ENCODE data around the gene BBS10. TPM values are rescaled to one million over a fixed set of nuclear protein-coding genes. Genes with fewer than 3 reads are reported as not detected.
"Not testable (repeated sequence)": the region's sequence is repeated elsewhere in the genome, so short reads cannot be mapped to it uniquely, and the experiment has no call there.

The BBS10 gene
- total RNA-seq (10 to 100 TPM; 11.5 to 12.6 TPM), polyA plus RNA-seq (1 to 10 TPM in 1 of 2 donors, under 1 TPM in 1; 0.92 to 2.5 TPM)

GRCh38 chr12:76348079-76348901 is at the start of gene BBS10:
Gene BBS10, minus strand, starts transcription at chr12:76348415. Its CDS starts 57 bp downstream, at chr12:76348358.
- peak within 1 kb of the TSS; percentile 95 to 99 (median 96) for H3K4me3 Mint-ChIP-seq
- peaks cover 0 to 5% of the 10 kb centered on the region in 2 donors for H3K36me3 Mint-ChIP-seq
- no peaks in the 10 kb centered on the region for H3K9me3 ChIP-seq (ENCODE audit: control insufficient read depth in 1 of 2, low read length in 2 of 2)
- H3K9me3 Mint-ChIP-seq, result no peaks in the 10 kb centered on the region
- DNase-seq, result peak; percentile 83 to 89 (median 85)
- H3K4me3 ChIP-seq (ENCODE audit: low read length in 2 of 2), result peak within 1 kb of the TSS; percentile 64 to 82
- H3K27ac ChIP-seq (ENCODE audit: low read depth, low read length), result peak within 1 kb of the TSS; percentile 63
- ChIA-PET CTCF (ENCODE audit: partially characterized antibody) (interaction anchor here (1.0 to 2.3 kb wide), 9 partner anchors 8 to 861 kb away, joined by 3 to 11 read pairs (median 5); partner anchors contain the start of gene KRR1), POLR2A (ENCODE audit: partially characterized antibody) (interaction anchor here (0.6 to 2.3 kb wide), 12 partner anchors 9 to 1014 kb away, joined by 3 to 20 read pairs (median 5); partner anchors contain the start of genes GLIPR1, GLIPR1L1, KRR1 and NAP1L1)
- peak within 1 kb of the TSS; percentile 90 to 97 (median 94) for H3K27ac Mint-ChIP-seq
- no peaks in the 10 kb centered on the region for H3K27me3 ChIP-seq (ENCODE audit: insufficient read depth, low read length)
- H3K4me1 ChIP-seq (ENCODE audit: insufficient read depth, low read length), result peaks cover 23% of the 10 kb centered on the region
- intact Hi-C loops (cut with micrococcal nuclease), result loop anchor here (1.0 to 10.0 kb wide), 10 partner anchors 109 to 1013 kb away; partner anchors contain the start of genes CAPS2, E2F7, GLIPR1L1 and KRR1
- H3K36me3 ChIP-seq (ENCODE audit: insufficient read depth, low read length), result no peaks in the 10 kb centered on the region
- H3K4me1 Mint-ChIP-seq, result peaks cover 13 to 43% (median 23%) of the 10 kb centered on the region in 4 donors
- no peaks in the 10 kb centered on the region for H3K27me3 Mint-ChIP-seq

- H3K4me1 ChIP-seq (ENCODE audit: insufficient read depth, low read length), result no peaks in the 10 kb centered on the region
- no peaks in the 10 kb centered on the region for H3K9me3 ChIP-seq (ENCODE audit: control insufficient read depth in 1 of 2, low read length in 2 of 2)
- DNase-seq, result no peak
- Mint-ChIP-seq H3K4me3 (peak overlapping the region in 1 of 8 donors; percentile 2), H3K9me3 (no peaks in the 10 kb centered on the region), H3K27ac (peak overlapping the region in 3 of 7 donors; percentile 18 to 44 (median 21)), H3K27me3 (no peaks in the 10 kb centered on the region), H3K36me3 (peaks cover 57 to 73% of the 10 kb centered on the region in 2 donors), H3K4me1 (peaks cover 0 to 3% (median 1%) of the 10 kb centered on the region in 4 donors)
- ChIA-PET POLR2A (ENCODE audit: partially characterized antibody) (no interaction called here), CTCF (ENCODE audit: partially characterized antibody) (no interaction called here)
- intact Hi-C loops (cut with micrococcal nuclease), result no loop called here
- no peaks in the 10 kb centered on the region for H3K27me3 ChIP-seq (ENCODE audit: insufficient read depth, low read length)
- no peak overlapping the region for H3K27ac ChIP-seq (ENCODE audit: low read depth, low read length)
- H3K4me3 ChIP-seq (ENCODE audit: low read length in 2 of 2), result no peak overlapping the region
- peaks cover 25% of the 10 kb centered on the region for H3K36me3 ChIP-seq (ENCODE audit: insufficient read depth, low read length)
Measured at GRCh38 chr12:76391461-76391860, 43.2 kb upstream of the BBS10 start.

GRCh38 chr12:76387614-76388013 is 39.4 kb upstream of the BBS10 start:
- Histone ChIP-seq H3K4me3 (ENCODE audit: low read length in 2 of 2) (no peak overlapping the region), H3K36me3 (ENCODE audit: insufficient read depth, low read length) (peaks cover 33% of the 10 kb centered on the region), H3K27me3 (ENCODE audit: insufficient read depth, low read length) (no peaks in the 10 kb centered on the region), H3K27ac (ENCODE audit: low read depth, low read length) (no peak overlapping the region), H3K9me3 (ENCODE audit: control insufficient read depth in 1 of 2, low read length in 2 of 2) (no peaks in the 10 kb centered on the region), H3K4me1 (ENCODE audit: insufficient read depth, low read length) (no peaks in the 10 kb centered on the region)
- ChIA-PET POLR2A (ENCODE audit: partially characterized antibody) (interaction anchor here (0.7 kb wide), 1 partner anchor 303 kb away, joined by 3 read pairs; the partner anchor contains the start of gene NAP1L1), CTCF (ENCODE audit: partially characterized antibody) (interaction anchor here (1.4 kb wide), 1 partner anchor 13 kb away, joined by 3 read pairs; no protein-coding TSS in a partner anchor)
- Mint-ChIP-seq H3K9me3 (no peaks in the 10 kb centered on the region), H3K27ac (no peak overlapping the region), H3K4me3 (no peak overlapping the region), H3K27me3 (no peaks in the 10 kb centered on the region), H3K4me1 (peaks cover 0 to 3% (median 1%) of the 10 kb centered on the region in 4 donors), H3K36me3 (peaks cover 61 to 81% of the 10 kb centered on the region in 2 donors)
- intact Hi-C loops (cut with micrococcal nuclease), result no loop called here
- no peak for DNase-seq

- Histone ChIP-seq H3K27ac (ENCODE audit: low read depth, low read length) (no peak overlapping the region), H3K36me3 (ENCODE audit: insufficient read depth, low read length) (peaks cover 23% of the 10 kb centered on the region), H3K4me1 (ENCODE audit: insufficient read depth, low read length) (no peaks in the 10 kb centered on the region), H3K4me3 (ENCODE audit: low read length in 2 of 2) (no peak overlapping the region), H3K27me3 (ENCODE audit: insufficient read depth, low read length) (no peaks in the 10 kb centered on the region), H3K9me3 (ENCODE audit: control insufficient read depth in 1 of 2, low read length in 2 of 2) (no peaks in the 10 kb centered on the region)
- ChIA-PET POLR2A (ENCODE audit: partially characterized antibody) (no interaction called here), CTCF (ENCODE audit: partially characterized antibody) (interaction anchor here (1.6 kb wide), 1 partner anchor 202 kb away, joined by 5 read pairs; no protein-coding TSS in a partner anchor)
- Mint-ChIP-seq H3K4me3 (no peak overlapping the region), H3K27ac (no peak overlapping the region), H3K9me3 (no peaks in the 10 kb centered on the region), H3K27me3 (no peaks in the 10 kb centered on the region), H3K4me1 (no peaks in the 10 kb centered on the region), H3K36me3 (peaks cover 44 to 66% of the 10 kb centered on the region in 2 donors)
- intact Hi-C loops (cut with micrococcal nuclease), result no loop called here
- no peak for DNase-seq
Measured at GRCh38 chr12:76384560-76384959, 36.3 kb upstream of the BBS10 start.

- H3K27me3 ChIP-seq (ENCODE audit: insufficient read depth, low read length), result no peaks in the 10 kb centered on the region
- H3K4me1 ChIP-seq (ENCODE audit: insufficient read depth, low read length), result no peaks in the 10 kb centered on the region
- DNase-seq, result no peak
- peak overlapping the region in 1 of 7 donors; percentile 46 for H3K27ac Mint-ChIP-seq
- H3K4me1 Mint-ChIP-seq, result no peaks in the 10 kb centered on the region
- H3K4me3 ChIP-seq (ENCODE audit: low read length in 2 of 2), result no peak overlapping the region
- no peak overlapping the region for H3K4me3 Mint-ChIP-seq
- intact Hi-C loops (cut with micrococcal nuclease), result no loop called here
- H3K27ac ChIP-seq (ENCODE audit: low read depth, low read length), result no peak overlapping the region
- H3K27me3 Mint-ChIP-seq, result no peaks in the 10 kb centered on the region
- H3K36me3 Mint-ChIP-seq, result peaks cover 43 to 64% of the 10 kb centered on the region in 2 donors
- POLR2A ChIA-PET (ENCODE audit: partially characterized antibody), result no interaction called here
- no peaks in the 10 kb centered on the region for H3K9me3 Mint-ChIP-seq
- CTCF ChIA-PET (ENCODE audit: partially characterized antibody), result no interaction called here
- H3K36me3 ChIP-seq (ENCODE audit: insufficient read depth, low read length), result peaks cover 17% of the 10 kb centered on the region
- H3K9me3 ChIP-seq (ENCODE audit: control insufficient read depth in 1 of 2, low read length in 2 of 2), result no peaks in the 10 kb centered on the region
Measured at GRCh38 chr12:76383988-76384387, 35.8 kb upstream of the BBS10 start.

- Histone ChIP-seq H3K9me3 (ENCODE audit: control insufficient read depth in 1 of 2, low read length in 2 of 2) (no peaks in the 10 kb centered on the region), H3K27me3 (ENCODE audit: insufficient read depth, low read length) (no peaks in the 10 kb centered on the region), H3K36me3 (ENCODE audit: insufficient read depth, low read length) (peaks cover 13% of the 10 kb centered on the region), H3K4me3 (ENCODE audit: low read length in 2 of 2) (no peak overlapping the region), H3K27ac (ENCODE audit: low read depth, low read length) (no peak overlapping the region), H3K4me1 (ENCODE audit: insufficient read depth, low read length) (no peaks in the 10 kb centered on the region)
- ChIA-PET CTCF (ENCODE audit: partially characterized antibody) (no interaction called here), POLR2A (ENCODE audit: partially characterized antibody) (interaction anchor here (0.6 kb wide), 1 partner anchor 75 kb away, joined by 4 read pairs; no protein-coding TSS in a partner anchor)
- Mint-ChIP-seq H3K36me3 (peaks cover 50 to 70% of the 10 kb centered on the region in 2 donors), H3K27ac (peak overlapping the region in 1 of 7 donors; percentile 86), H3K4me1 (no peaks in the 10 kb centered on the region), H3K27me3 (no peaks in the 10 kb centered on the region), H3K4me3 (no peak overlapping the region), H3K9me3 (no peaks in the 10 kb centered on the region)
- no peak for DNase-seq
- intact Hi-C loops (cut with micrococcal nuclease), result no loop called here
Measured at GRCh38 chr12:76379261-76379660, 31.0 kb upstream of the BBS10 start.

GRCh38 chr12:76376876-76377275 is 28.7 kb upstream of the BBS10 start:
- H3K27me3 Mint-ChIP-seq; intact Hi-C loops (cut with micrococcal nuclease); H3K4me1 ChIP-seq (ENCODE audit: insufficient read depth, low read length); CTCF ChIA-PET (ENCODE audit: partially characterized antibody); POLR2A ChIA-PET (ENCODE audit: partially characterized antibody); H3K4me1 Mint-ChIP-seq; H3K27ac ChIP-seq (ENCODE audit: low read depth, low read length); DNase-seq; H3K4me3 ChIP-seq (ENCODE audit: low read length in 2 of 2); H3K27me3 ChIP-seq (ENCODE audit: insufficient read depth, low read length); H3K9me3 Mint-ChIP-seq; H3K9me3 ChIP-seq (ENCODE audit: control insufficient read depth in 1 of 2, low read length in 2 of 2): not testable (repeated sequence)
- peak overlapping the region in 1 of 7 donors; percentile 53 for H3K27ac Mint-ChIP-seq
- H3K4me3 Mint-ChIP-seq, result peak overlapping the region in 1 of 8 donors; percentile 26
- peaks cover 14% of the 10 kb centered on the region for H3K36me3 ChIP-seq (ENCODE audit: insufficient read depth, low read length)
- H3K36me3 Mint-ChIP-seq, result peaks cover 54 to 71% of the 10 kb centered on the region in 2 donors
